GM21825 (cell line): Measurements from ENCODE around the gene TBX6.

ENCODE experiments used
- ATAC-seq: cut with Tn5 transposase; IDR thresholded peaks from one replicate; pipeline ENCODE4 v1.9.1; 2021; ENCODE audit warnings: mild to moderate bottlenecking, moderate library complexity; ENCODE audit not compliant: unreplicated experiment

The TBX6 gene

DNA sequence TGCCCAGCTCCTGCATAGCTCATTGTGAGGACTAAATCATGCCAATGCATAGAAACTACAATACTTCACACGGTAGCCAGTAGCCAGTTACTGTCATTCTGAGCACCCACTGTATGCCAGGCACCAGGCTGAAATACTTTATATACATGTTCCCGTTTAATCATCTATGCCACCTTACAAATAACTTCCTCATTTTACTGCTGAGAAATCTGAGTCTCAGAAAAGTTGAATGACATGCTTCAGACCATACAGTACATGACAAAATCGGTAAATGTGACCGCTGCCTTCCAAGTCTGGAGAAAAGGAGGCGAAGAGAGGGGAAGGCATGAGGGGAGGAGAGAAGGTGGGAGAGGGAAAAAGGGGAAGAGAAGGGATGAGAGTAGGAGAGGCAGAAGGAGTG, 51.5 kb downstream of the TBX6 start:
- no peak for ATAC-seq
